A673 (cell line): Measurements from ENCODE around the gene HNRNPUL1. TPM values are rescaled to one million over a fixed set of nuclear protein-coding genes. Genes with fewer than 3 reads are reported as not detected.

Experiments used
- BruUV-seq: library from RNA; stranded (reverse); fragments of 400-500 nt; replicated peaks from 2 replicates; lab custom pipeline; 2021; lab: Mats Ljungman, UMichigan
- CTCF ChIA-PET: fragments of 300-600 bp; sonication (Branson Sonifier 250); formaldehyde crosslinking; loops from one replicate; lab custom pipeline; 2022; ENCODE audit warnings: antibody characterized with exemption; lab: Charles Lee
- POLR2A ChIA-PET: fragments of 300-600 bp; sonication (Branson Sonifier 250); formaldehyde crosslinking; loops from one replicate; lab custom pipeline; 2022; ENCODE audit warnings: antibody characterized with exemption; ENCODE audit not compliant: low non-redundant PET; lab: Charles Lee
- DNase-seq: peaks from one replicate; pipeline ENCODE4 v3.0.0-alpha.2; 2015; ENCODE audit warnings: low spot score
- H3K27ac ChIP-seq: fragments of 200-600 bp; sonication (generic); 2 replicates; pipeline ENCODE4 v1.5.1; 2016; ENCODE audit warnings: mixed run types, low read depth, mild to moderate bottlenecking, mixed read lengths, antibody characterized with exemption, low read length; ENCODE audit not compliant: poor library complexity, severe bottlenecking
- H3K27me3 ChIP-seq: fragments of 200-600 bp; sonication (generic); replicated peaks from 2 replicates; pipeline ENCODE4 v1.6.1; 2017; ENCODE audit warnings: mixed run types, low read depth, mild to moderate bottlenecking, mixed read lengths, antibody characterized with exemption, low read length; ENCODE audit not compliant: insufficient read depth, poor library complexity
- H3K36me3 ChIP-seq: fragments of 200-600 bp; sonication (generic); 2 replicates; pipeline ENCODE4 v1.6.1; 2016; ENCODE audit warnings: mixed run types, mild to moderate bottlenecking, mixed read lengths, antibody characterized with exemption, low read length; ENCODE audit not compliant: insufficient read depth, poor library complexity, severe bottlenecking
- H3K4me1 ChIP-seq: fragments of 200-600 bp; sonication (generic); 2 replicates; pipeline ENCODE4 v1.6.1; 2017; ENCODE audit warnings: mixed run types, mild to moderate bottlenecking, mixed read lengths, antibody characterized with exemption, low read length; ENCODE audit not compliant: insufficient read depth, poor library complexity, severe bottlenecking
- H3K4me3 ChIP-seq: fragments of 200-600 bp; sonication (generic); 2 replicates; pipeline ENCODE4 v1.5.1; 2016; ENCODE audit warnings: low read depth, mixed run types, mild to moderate bottlenecking, mixed read lengths, low read length; ENCODE audit not compliant: poor library complexity, severe bottlenecking
- H3K9me3 ChIP-seq: fragments of 200-600 bp; sonication (generic); 2 replicates; pipeline ENCODE4 v1.6.1; 2016; ENCODE audit warnings: mixed run types, low read depth, mild to moderate bottlenecking, mixed read lengths, antibody characterized with exemption, low read length; ENCODE audit not compliant: poor library complexity, severe bottlenecking
- CTCF ChIP-seq: fragments of 300-800, 200-600 bp; sonication (generic); conservative IDR thresholded peaks from 2 replicates; pipeline ENCODE4 v1.5.1; 2017; ENCODE audit warnings: low read depth, mild to moderate bottlenecking, antibody characterized with exemption, low read length, moderate library complexity, mixed read lengths
- EZH2 ChIP-seq: fragments of 200-600 bp; sonication (generic); IDR thresholded peaks from 2 replicates; pipeline ENCODE4 v1.6.1; 2017; ENCODE audit warnings: borderline replicate concordance, low read depth, mild to moderate bottlenecking, mixed read lengths, antibody characterized with exemption, low read length; ENCODE audit not compliant: poor library complexity, severe bottlenecking
- intact Hi-C: fragments of 100-400 bp; cut with micrococcal nuclease; formaldehyde crosslinking; loops from one replicate; pipeline ENCODE4 v1.10.0; 2022; ENCODE audit not compliant: unreplicated experiment
- total RNA-seq: library from RNA; stranded (reverse); gene quantifications from 2 replicates; pipeline ENCODE4 v1.2.3, GENCODE V29; 2021

HNRNPUL1 gene
- total RNA-seq, 1 experiment from 2014 or later = 344 TPM

GRCh38 chr19:41264581-41265394 lies 616 bp downstream of the HNRNPUL1 start:
- H3K4me3 ChIP-seq = peak overlapping the region; percentile 90
- intact Hi-C loops = loop anchor here (5.0 kb wide), 1 partner anchor 137 kb away; no protein-coding TSS in a partner anchor
- ChIA-PET POLR2A (interaction anchor here (0.6 kb wide), 1 partner anchor 839 kb away, joined by 5 read pairs; the partner anchor contains the start of gene SERTAD1), CTCF (interaction anchor here (3.1 kb wide), 1 partner anchor 60 kb away, joined by 49 read pairs; no protein-coding TSS in a partner anchor)
- TF ChIP-seq EZH2 (no peak), CTCF (no peak)
- peak; percentile 65 for DNase-seq
- BruUV-seq = no TSS peak
- H3K27me3 ChIP-seq = no peaks in the 10 kb centered on the region
- H3K9me3 ChIP-seq = no peaks in the 10 kb centered on the region
- peak overlapping the region; percentile 99 for H3K27ac ChIP-seq
- peaks cover 8% of the 10 kb centered on the region for H3K4me1 ChIP-seq
- H3K36me3 ChIP-seq = peaks cover 25% of the 10 kb centered on the region

- peaks cover 33% of the 10 kb centered on the region for H3K36me3 ChIP-seq
- H3K4me3 ChIP-seq = peak overlapping the region; percentile 90
- no peaks in the 10 kb centered on the region for H3K27me3 ChIP-seq
- CTCF ChIA-PET = no interaction called here
- no TSS peak for BruUV-seq
- POLR2A ChIA-PET = no interaction called here
- H3K4me1 ChIP-seq = peaks cover 8% of the 10 kb centered on the region
- peak; percentile 15 for DNase-seq
- H3K9me3 ChIP-seq = no peaks in the 10 kb centered on the region
- intact Hi-C loops = no loop called here
- peak overlapping the region; percentile 99 for H3K27ac ChIP-seq
- TF ChIP-seq CTCF = no peak
- no peak for TF ChIP-seq EZH2
Measured at GRCh38 chr19:41265395-41266153, 1.4 kb downstream of the HNRNPUL1 start.

GRCh38 chr19:41269055-41269454 lies 4.9 kb downstream of the HNRNPUL1 start:
- intact Hi-C loops = no loop called here
- Histone ChIP-seq H3K36me3 (peaks cover 68% of the 10 kb centered on the region), H3K9me3 (no peaks in the 10 kb centered on the region), H3K4me1 (peaks cover 8% of the 10 kb centered on the region), H3K4me3 (no peak overlapping the region), H3K27ac (no peak overlapping the region), H3K27me3 (no peaks in the 10 kb centered on the region)
- no peak for TF ChIP-seq EZH2
- no peak for TF ChIP-seq CTCF
- ChIA-PET POLR2A (no interaction called here), CTCF (no interaction called here)
- no peak for DNase-seq
- no TSS peak for BruUV-seq
